Renal pelvis (tissue), 12 donors: ENCODE results near the gene MGST2. TPM values are rescaled to one million over a fixed set of nuclear protein-coding genes. Genes with fewer than 3 reads are reported as not detected.
A peak's percentile ranks its signal among the peaks of the same experiment; 100 is the strongest.
"Not testable (repeated sequence)": the region's sequence is repeated elsewhere in the genome, so short reads cannot be mapped to it uniquely, and the experiment has no call there.

ENCODE experiments used
- DNase-seq: peaks from one replicate; pipeline ENCODE4 v3.0.0-alpha.2; 2013
- long read RNA-seq, 16 experiments: transcript quantifications; one replicate each; lab custom pipeline, GENCODE V29; 2026
- polyA plus RNA-seq, 3 donors: library from polyadenylated mRNA; unstranded; fragments of 120-200 nt; gene quantifications; one replicate each; pipeline ENCODE4 v1.2.1, GENCODE V29; 2013; ENCODE audit not compliant: insufficient read length in 3 of 3

The MGST2 gene
- 10 to 100 TPM; 56.6 to 59.9 (median 58.0) TPM for polyA plus RNA-seq
- long read RNA-seq, donor 1, transcript MGST2-201 (5 exons, 801 nt) = major isoform, 43 of 51 reads
- long read RNA-seq, donor 1, partial matches to known transcripts = 7 of 51 reads
- long read RNA-seq, donor 1, other reads (novel, unspliced or antisense) = 0 of 51 reads
- long read RNA-seq, donor 2, transcript MGST2-201 (5 exons, 801 nt) = major isoform, 56 of 83 reads
- long read RNA-seq, donor 2, partial matches to known transcripts = 22 of 83 reads
- long read RNA-seq, donor 2, other reads (novel, unspliced or antisense) = 0 of 83 reads
- long read RNA-seq, donor 3, transcript MGST2-201 (5 exons, 801 nt) = major isoform, 38 of 56 reads
- long read RNA-seq, donor 3, partial matches to known transcripts = 18 of 56 reads
- long read RNA-seq, donor 3, other reads (novel, unspliced or antisense) = 0 of 56 reads
- long read RNA-seq, donor 4, transcript MGST2-201 (5 exons, 801 nt) = major isoform, 71 of 112 reads
- long read RNA-seq, donor 4, partial matches to known transcripts = 37 of 112 reads
- long read RNA-seq, donor 4, other reads (novel, unspliced or antisense) = 0 of 112 reads
- long read RNA-seq, donor 5, transcript MGST2-201 (5 exons, 801 nt) = major isoform, 18 of 37 reads
- long read RNA-seq, donor 5, partial matches to known transcripts = 15 of 37 reads
- long read RNA-seq, donor 5, other reads (novel, unspliced or antisense) = 0 of 37 reads
- long read RNA-seq, donor 6, transcript MGST2-201 (5 exons, 801 nt) = major isoform, 25 of 40 reads
- long read RNA-seq, donor 6, partial matches to known transcripts = 10 of 40 reads
- long read RNA-seq, donor 6, other reads (novel, unspliced or antisense) = 0 of 40 reads
- long read RNA-seq, donor 7, transcript MGST2-201 (5 exons, 801 nt) = major isoform, 62 of 98 reads
- long read RNA-seq, donor 7, partial matches to known transcripts = 32 of 98 reads
- long read RNA-seq, donor 7, other reads (novel, unspliced or antisense) = 0 of 98 reads
- long read RNA-seq, donor 8, transcript MGST2-201 (5 exons, 801 nt) = major isoform, 10 of 10 reads
- long read RNA-seq, donor 8, partial matches to known transcripts = 0 of 10 reads
- long read RNA-seq, donor 8, other reads (novel, unspliced or antisense) = 0 of 10 reads
- long read RNA-seq, donor 9, transcript MGST2-201 (5 exons, 801 nt) = major isoform, 43 of 72 reads
- long read RNA-seq, donor 9, partial matches to known transcripts = 24 of 72 reads
- long read RNA-seq, donor 9, other reads (novel, unspliced or antisense) = 0 of 72 reads
- long read RNA-seq, donor 10, transcript MGST2-201 (5 exons, 801 nt) = major isoform, 34 of 57 reads
- long read RNA-seq, donor 10, partial matches to known transcripts = 20 of 57 reads
- long read RNA-seq, donor 10, other reads (novel, unspliced or antisense) = 0 of 57 reads
- long read RNA-seq, donor 11, transcript MGST2-201 (5 exons, 801 nt) = major isoform, 32 of 39 reads
- long read RNA-seq, donor 11, partial matches to known transcripts = 5 of 39 reads
- long read RNA-seq, donor 11, other reads (novel, unspliced or antisense) = 0 of 39 reads
- long read RNA-seq, donor 12, transcript MGST2-201 (5 exons, 801 nt) = major isoform, 55 of 78 reads
- long read RNA-seq, donor 12, partial matches to known transcripts = 19 of 78 reads
- long read RNA-seq, donor 12, other reads (novel, unspliced or antisense) = 0 of 78 reads
- long read RNA-seq, donor 13, transcript MGST2-201 (5 exons, 801 nt) = major isoform, 14 of 22 reads
- long read RNA-seq, donor 13, partial matches to known transcripts = 7 of 22 reads
- long read RNA-seq, donor 13, other reads (novel, unspliced or antisense) = 0 of 22 reads
- long read RNA-seq, donor 14, transcript MGST2-204 (4 exons, 634 nt) = minor isoform, 6 of 106 reads
- long read RNA-seq, donor 14, transcript MGST2-201 (5 exons, 801 nt) = major isoform, 66 of 106 reads
- long read RNA-seq, donor 14, transcript MGST2-202 (2 exons, 663 nt) = minor isoform, 5 of 106 reads
- long read RNA-seq, donor 14, partial matches to known transcripts = 29 of 106 reads
- long read RNA-seq, donor 14, other reads (novel, unspliced or antisense) = 0 of 106 reads
- long read RNA-seq, donor 15, transcript MGST2-201 (5 exons, 801 nt) = major isoform, 107 of 145 reads
- long read RNA-seq, donor 15, partial matches to known transcripts = 32 of 145 reads
- long read RNA-seq, donor 15, other reads (novel, unspliced or antisense) = 0 of 145 reads
- long read RNA-seq, donor 16, transcript MGST2-201 (5 exons, 801 nt) = major isoform, 60 of 104 reads
- long read RNA-seq, donor 16, partial matches to known transcripts = 41 of 104 reads
- long read RNA-seq, donor 16, other reads (novel, unspliced or antisense) = 0 of 104 reads

GRCh38 chr4:139665690-139666529 is at the start of gene MGST2:
Gene MGST2, plus strand, starts transcription at chr4:139665819. Its CDS starts 201 bp downstream, at chr4:139666020.
- DNase-seq = peak; percentile 89

GRCh38 chr4:139617702-139618490 is 47.7 kb upstream of the MGST2 start:
- DNase-seq = no peak

GRCh38 chr4:139619644-139620043 is 46.0 kb upstream of the MGST2 start:
- DNase-seq = no peak

- no peak for DNase-seq
Measured at GRCh38 chr4:139622901-139623381, 42.7 kb upstream of the MGST2 start.

GRCh38 chr4:139624441-139625092 is 41.1 kb upstream of the MGST2 start:
- no peak for DNase-seq

DNA sequence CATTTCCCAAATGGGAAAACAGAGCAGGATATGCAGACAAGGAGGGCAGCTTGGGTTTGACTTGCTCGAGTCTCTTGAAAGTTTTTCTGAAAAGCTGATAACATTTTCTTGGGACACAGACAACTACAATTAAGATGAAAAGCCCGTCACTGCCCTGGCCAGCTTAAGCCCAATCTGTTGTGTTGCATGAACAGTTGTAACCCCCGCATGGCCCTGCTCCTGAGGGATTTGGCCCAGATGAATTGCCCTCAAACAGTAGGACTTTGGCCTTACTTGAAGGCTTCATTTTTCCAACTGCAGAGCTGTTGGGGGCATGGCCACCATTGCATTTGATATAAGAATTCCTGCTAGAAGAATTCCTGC is 40.5 kb upstream of the MGST2 start:
- no peak for DNase-seq

DNA sequence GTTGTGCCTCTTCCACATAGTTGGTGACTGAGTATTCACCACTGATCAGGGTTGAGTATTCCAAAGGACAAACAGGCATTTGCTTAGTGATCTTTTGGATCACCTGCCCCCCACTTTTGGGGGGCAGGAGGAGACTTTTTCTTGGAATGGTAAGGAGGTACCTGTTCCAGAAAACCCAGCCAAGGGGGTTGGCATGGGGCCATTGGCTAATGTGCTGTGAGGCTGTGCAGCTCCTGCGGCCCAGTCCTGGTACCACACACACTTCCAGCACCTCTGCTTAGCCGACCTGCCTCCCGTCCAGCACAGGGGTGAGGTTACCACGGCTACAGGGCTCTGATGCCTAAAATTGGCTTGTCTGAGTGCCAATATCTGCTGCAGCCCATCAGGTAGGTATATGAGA is 40.1 kb upstream of the MGST2 start:
- no peak for DNase-seq

GRCh38 chr4:139628184-139629012 is 37.2 kb upstream of the MGST2 start:
- peak; percentile 29 for DNase-seq

GRCh38 chr4:139629436-139630125 is 36.0 kb upstream of the MGST2 start:
- DNase-seq = peak; percentile 59

DNA sequence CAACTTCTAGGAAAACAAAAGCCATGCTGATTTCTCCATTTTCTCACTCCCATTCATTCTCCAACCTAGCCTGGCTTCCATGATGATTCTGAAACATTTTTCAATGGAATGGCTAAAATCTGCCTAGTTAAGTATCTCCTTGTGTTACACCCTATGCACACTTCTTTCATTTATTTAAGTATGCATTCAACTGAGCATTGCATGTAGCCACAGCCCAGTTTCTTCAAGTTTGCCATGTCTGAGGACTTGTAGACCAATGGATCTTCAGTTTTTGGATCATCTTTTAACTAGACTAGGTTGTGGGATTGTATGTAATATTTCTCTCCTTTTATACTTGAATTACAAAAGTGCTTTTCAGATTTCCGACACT is 35.5 kb upstream of the MGST2 start:
- DNase-seq = no peak

DNA sequence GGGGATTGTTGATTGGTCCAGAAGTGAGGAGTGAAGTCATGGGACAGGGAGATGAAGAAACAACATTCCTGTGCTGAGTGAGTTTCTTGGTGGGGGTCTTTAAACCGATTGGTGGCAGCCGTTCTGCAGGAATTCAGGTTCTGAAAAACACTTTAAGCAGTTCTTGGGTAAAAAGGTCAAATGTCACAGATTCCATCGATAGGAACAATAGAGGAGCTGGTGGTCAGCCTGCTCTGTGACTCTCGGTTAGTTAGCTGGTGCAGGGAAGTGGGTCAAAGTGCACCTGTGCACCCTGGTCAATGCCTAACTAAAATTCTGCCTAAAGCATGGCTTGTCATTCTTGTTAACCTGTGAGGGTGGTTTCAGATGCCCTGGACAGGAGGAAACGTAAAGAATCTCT is 34.6 kb upstream of the MGST2 start:
- DNase-seq = no peak

- no peak for DNase-seq
Measured at GRCh38 chr4:139631791-139632190, 33.8 kb upstream of the MGST2 start.

- DNase-seq = not testable (repeated sequence)
Measured at GRCh38 chr4:139632739-139633138, 32.9 kb upstream of the MGST2 start.

DNA sequence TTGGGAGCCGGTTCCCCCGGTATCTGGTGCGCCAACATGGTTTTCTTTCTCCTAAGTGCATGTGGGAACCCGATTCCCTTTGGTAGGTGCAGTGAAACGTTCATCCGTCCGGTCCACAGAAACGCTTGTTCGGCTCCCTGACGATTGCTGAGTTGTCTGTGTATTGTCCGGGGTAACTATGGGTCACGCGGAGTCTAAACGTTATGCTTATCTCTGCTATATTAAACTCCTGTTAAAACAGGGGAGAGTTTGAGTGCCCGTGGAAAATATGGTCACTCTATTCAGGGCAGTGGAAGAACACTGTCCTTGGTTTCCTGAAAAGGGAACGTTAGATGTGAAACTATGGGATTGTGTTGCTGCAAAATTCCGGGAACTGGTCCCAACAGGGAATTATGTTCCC is 32.4 kb upstream of the MGST2 start:
- DNase-seq = no peak

GRCh38 chr4:139633661-139634060 is 32.0 kb upstream of the MGST2 start:
- DNase-seq = no peak

GRCh38 chr4:139635966-139636365 is 29.7 kb upstream of the MGST2 start:
- no peak for DNase-seq
